CD4-positive, alpha-beta T cell treated with Interleukin-21 for 1 hour (primary cell): ENCODE data around the gene ZSWIM6.
A peak's percentile ranks its signal among the peaks of the same experiment; 100 is the strongest.
"Not testable (repeated sequence)": the region's sequence is repeated elsewhere in the genome, so short reads cannot be mapped to it uniquely, and the experiment has no call there.

Experiments used
- DNase-seq: peaks from one replicate; pipeline ENCODE4 v3.0.0-alpha.2; 2020

The ZSWIM6 gene

GRCh38 chr5:61409568-61409967, 77.5 kb downstream of the ZSWIM6 start:
- no peak for DNase-seq

GRCh38 chr5:61410811-61411210, 78.8 kb downstream of the ZSWIM6 start:
- no peak for DNase-seq

- DNase-seq, result no peak
Observed at GRCh38 chr5:61412361-61412760, 80.3 kb downstream of the ZSWIM6 start.

GRCh38 chr5:61413205-61413604, 81.1 kb downstream of the ZSWIM6 start:
- not testable (repeated sequence) for DNase-seq

GRCh38 chr5:61414806-61415205, 82.7 kb downstream of the ZSWIM6 start:
- DNase-seq, result no peak

- DNase-seq, result no peak
Observed at GRCh38 chr5:61416010-61416409, 84.0 kb downstream of the ZSWIM6 start.

GRCh38 chr5:61416420-61416819, 84.4 kb downstream of the ZSWIM6 start:
- no peak for DNase-seq

- DNase-seq, result no peak
Observed at GRCh38 chr5:61417340-61417739, 85.3 kb downstream of the ZSWIM6 start.

GRCh38 chr5:61417851-61418250, 85.8 kb downstream of the ZSWIM6 start:
- DNase-seq, result no peak

GRCh38 chr5:61419106-61419505, 87.0 kb downstream of the ZSWIM6 start:
- no peak for DNase-seq

- DNase-seq, result no peak
Observed at GRCh38 chr5:61420016-61420415, 88.0 kb downstream of the ZSWIM6 start.

GRCh38 chr5:61421262-61421661, 89.2 kb downstream of the ZSWIM6 start:
- DNase-seq, result not testable (repeated sequence)

- peak; percentile 12 for DNase-seq
Observed at GRCh38 chr5:61423487-61424145, 91.6 kb downstream of the ZSWIM6 start.

GRCh38 chr5:61425918-61426317, 93.9 kb downstream of the ZSWIM6 start:
- no peak for DNase-seq

GRCh38 chr5:61429906-61430305, 97.8 kb downstream of the ZSWIM6 start:
- no peak for DNase-seq

- no peak for DNase-seq
Observed at GRCh38 chr5:61431923-61432620, 100.0 kb downstream of the ZSWIM6 start.

GRCh38 chr5:61435368-61435767, 103.3 kb downstream of the ZSWIM6 start:
- DNase-seq, result no peak

GRCh38 chr5:61438298-61438970, 106.4 kb downstream of the ZSWIM6 start:
- no peak for DNase-seq

GRCh38 chr5:61440086-61440485, 108.0 kb downstream of the ZSWIM6 start:
- no peak for DNase-seq

- DNase-seq, result no peak
Observed at GRCh38 chr5:61440596-61440995, 108.5 kb downstream of the ZSWIM6 start.

- DNase-seq, result no peak
Observed at GRCh38 chr5:61441742-61442141, 109.7 kb downstream of the ZSWIM6 start.

GRCh38 chr5:61447780-61448495, 115.9 kb downstream of the ZSWIM6 start:
- DNase-seq, result no peak

- DNase-seq, result no peak
Observed at GRCh38 chr5:61449804-61450492, 117.9 kb downstream of the ZSWIM6 start.
